Mesendoderm (in vitro differentiated cells): Measurements from ENCODE around the gene WDR91.

Experiments
- DNase-seq: peaks from one replicate; pipeline ENCODE4 v3.0.0; 2013
- H2AK5ac ChIP-seq: 2 replicates; pipeline ENCODE4 v1.6.1; 2013; ENCODE audit warnings: low read length, inconsistent platforms
- H2BK120ac ChIP-seq: 2 replicates; pipeline ENCODE4 v1.6.1; 2013; ENCODE audit warnings: low read depth, mild to moderate bottlenecking, low read length, moderate library complexity, mixed read lengths
- H2BK15ac ChIP-seq: replicated peaks from 2 replicates; pipeline ENCODE4 v1.6.1; 2013; ENCODE audit warnings: low read depth, mild to moderate bottlenecking, moderate library complexity
- H2BK5ac ChIP-seq: 2 replicates; pipeline ENCODE4 v1.6.1; 2013; ENCODE audit warnings: low read length, inconsistent platforms
- H3K18ac ChIP-seq: 2 replicates; pipeline ENCODE4 v1.6.1; 2013; ENCODE audit warnings: mild to moderate bottlenecking, low read length, mixed read lengths
- H3K23ac ChIP-seq: one replicate; pipeline ENCODE4 v1.6.1; 2013; ENCODE audit warnings: low read length
- H3K27ac ChIP-seq: 2 replicates; pipeline ENCODE4 v1.5.1; 2013; ENCODE audit warnings: low read depth, mild to moderate bottlenecking, inconsistent platforms, low read length, moderate library complexity
- H3K27me3 ChIP-seq: 2 replicates; pipeline ENCODE4 v1.6.1; 2013; ENCODE audit warnings: low read length, control low read depth, mild to moderate bottlenecking, inconsistent platforms; ENCODE audit not compliant: insufficient read depth, poor library complexity
- H3K36me3 ChIP-seq: 2 replicates; pipeline ENCODE4 v1.6.1; 2013; ENCODE audit warnings: low read length, inconsistent platforms; ENCODE audit not compliant: control insufficient read depth, insufficient read depth
- H3K4ac ChIP-seq: one replicate; pipeline ENCODE4 v1.6.1; 2013; ENCODE audit warnings: low read depth, mild to moderate bottlenecking, low read length, moderate library complexity
- H3K4me1 ChIP-seq: 2 replicates; pipeline ENCODE4 v1.6.1; 2013; ENCODE audit warnings: low read depth, low read length, inconsistent platforms; ENCODE audit not compliant: control insufficient read depth
- H3K4me2 ChIP-seq: 2 replicates; pipeline ENCODE4 v1.6.1; 2013; ENCODE audit warnings: low read length
- H3K4me3 ChIP-seq: 2 replicates; pipeline ENCODE4 v1.5.1; 2013; ENCODE audit warnings: mild to moderate bottlenecking, low read length
- H3K56ac ChIP-seq: one replicate; pipeline ENCODE4 v1.6.1; 2013; ENCODE audit warnings: low read length
- H3K79me1 ChIP-seq: 2 replicates; pipeline ENCODE4 v1.6.1; 2013; ENCODE audit warnings: low read length, inconsistent platforms
- H3K79me2 ChIP-seq: 2 replicates; pipeline ENCODE4 v1.6.1; 2013; ENCODE audit warnings: mild to moderate bottlenecking, low read length; ENCODE audit not compliant: control insufficient read depth, insufficient read depth
- H3K9ac ChIP-seq: 2 replicates; pipeline ENCODE4 v1.6.1; 2013; ENCODE audit warnings: low read length, inconsistent platforms
- H4K5ac ChIP-seq: one replicate; pipeline ENCODE4 v1.6.1; 2013; ENCODE audit warnings: low read length
- H4K8ac ChIP-seq: one replicate; pipeline ENCODE4 v1.6.1; 2013; ENCODE audit warnings: low read depth, mild to moderate bottlenecking, control low read depth, low read length, moderate library complexity
- WGBS: extraction: QIAGEN DNeasy Blood & Tissue Kit; methylation state at CpG from one replicate; pipeline ENCODE4 v1.1.7; 2013; ENCODE audit warnings: low lambda C conversion rate, missing lambda C conversion rate; ENCODE audit not compliant: insufficient coverage; ENCODE audit errors: extremely low coverage; 5-methylcytosine and 5-hydroxymethylcytosine counted together

The WDR91 gene

GRCh38 chr7:135189221-135189662 lies 22.1 kb downstream of the WDR91 start:
- no peak overlapping the region for H3K23ac ChIP-seq
- H3K4me3 ChIP-seq = no peak overlapping the region
- no peak overlapping the region for H3K27ac ChIP-seq
- no peaks in the 10 kb centered on the region for H3K27me3 ChIP-seq
- H4K8ac ChIP-seq = no peak overlapping the region
- no CpG with 5 or more reads among the region's 6 CpGs for WGBS
- H2BK15ac ChIP-seq = no peak overlapping the region
- no peaks in the 10 kb centered on the region for H3K36me3 ChIP-seq
- DNase-seq = no peak
- H3K56ac ChIP-seq = no peak overlapping the region
- H3K79me1 ChIP-seq = no peaks in the 10 kb centered on the region
- H3K4me1 ChIP-seq = no peaks in the 10 kb centered on the region
- no peak overlapping the region for H3K4me2 ChIP-seq
- no peak overlapping the region for H2BK5ac ChIP-seq
- no peak overlapping the region for H3K4ac ChIP-seq
- no peak overlapping the region for H3K18ac ChIP-seq
- H4K5ac ChIP-seq = no peak overlapping the region
- no peak overlapping the region for H2BK120ac ChIP-seq
- no peaks in the 10 kb centered on the region for H3K79me2 ChIP-seq
- no peak overlapping the region for H2AK5ac ChIP-seq
- H3K9ac ChIP-seq = no peak overlapping the region

GRCh38 chr7:135188298-135188984 lies 22.9 kb downstream of the WDR91 start:
- H3K27me3 ChIP-seq = no peaks in the 10 kb centered on the region
- no CpG with 5 or more reads among the region's 12 CpGs for WGBS
- H3K4me3 ChIP-seq = no peak overlapping the region
- no peak overlapping the region for H4K8ac ChIP-seq
- H3K36me3 ChIP-seq = no peaks in the 10 kb centered on the region
- no peak overlapping the region for H2BK15ac ChIP-seq
- H3K9ac ChIP-seq = no peak overlapping the region
- no peak overlapping the region for H4K5ac ChIP-seq
- H2BK120ac ChIP-seq = no peak overlapping the region
- no peak overlapping the region for H3K56ac ChIP-seq
- H3K79me1 ChIP-seq = no peaks in the 10 kb centered on the region
- no peak overlapping the region for H3K27ac ChIP-seq
- H3K4me1 ChIP-seq = no peaks in the 10 kb centered on the region
- no peak overlapping the region for H2AK5ac ChIP-seq
- H3K4me2 ChIP-seq = no peak overlapping the region
- no peak overlapping the region for H3K18ac ChIP-seq
- no peaks in the 10 kb centered on the region for H3K79me2 ChIP-seq
- no peak overlapping the region for H3K23ac ChIP-seq
- H2BK5ac ChIP-seq = no peak overlapping the region
- H3K4ac ChIP-seq = no peak overlapping the region
- DNase-seq = no peak

- Histone ChIP-seq H3K9ac (no peak overlapping the region), H2BK120ac (no peak overlapping the region), H3K36me3 (no peaks in the 10 kb centered on the region), H3K27ac (no peak overlapping the region), H3K23ac (no peak overlapping the region), H2AK5ac (no peak overlapping the region), H3K27me3 (no peaks in the 10 kb centered on the region), H3K79me2 (no peaks in the 10 kb centered on the region), H3K4me1 (no peaks in the 10 kb centered on the region), H4K8ac (no peak overlapping the region), H4K5ac (no peak overlapping the region), H3K56ac (no peak overlapping the region), H2BK5ac (no peak overlapping the region), H3K79me1 (no peaks in the 10 kb centered on the region), H3K4ac (no peak overlapping the region), H3K4me2 (no peak overlapping the region), H3K4me3 (no peak overlapping the region), H2BK15ac (no peak overlapping the region), H3K18ac (no peak overlapping the region)
- no CpG with 5 or more reads among the region's 12 CpGs for WGBS
- no peak for DNase-seq
These were observed 24.5 kb downstream of the WDR91 start for GRCh38 chr7:135186841-135187253.

GRCh38 chr7:135186261-135186540 lies 25.1 kb downstream of the WDR91 start:
- no peak overlapping the region for H4K5ac ChIP-seq
- H3K18ac ChIP-seq = no peak overlapping the region
- no peak overlapping the region for H2BK120ac ChIP-seq
- H3K9ac ChIP-seq = no peak overlapping the region
- H3K4me3 ChIP-seq = no peak overlapping the region
- DNase-seq = no peak
- H2BK15ac ChIP-seq = no peak overlapping the region
- H3K36me3 ChIP-seq = no peaks in the 10 kb centered on the region
- H3K4me1 ChIP-seq = no peaks in the 10 kb centered on the region
- no peak overlapping the region for H4K8ac ChIP-seq
- H3K23ac ChIP-seq = no peak overlapping the region
- H3K4ac ChIP-seq = no peak overlapping the region
- no peak overlapping the region for H3K27ac ChIP-seq
- WGBS = no CpG with 5 or more reads among the region's 3 CpGs
- no peaks in the 10 kb centered on the region for H3K79me2 ChIP-seq
- no peak overlapping the region for H3K4me2 ChIP-seq
- no peak overlapping the region for H2AK5ac ChIP-seq
- H3K79me1 ChIP-seq = no peaks in the 10 kb centered on the region
- no peaks in the 10 kb centered on the region for H3K27me3 ChIP-seq
- H3K56ac ChIP-seq = no peak overlapping the region
- H2BK5ac ChIP-seq = no peak overlapping the region

GRCh38 chr7:135185471-135186260 lies 25.7 kb downstream of the WDR91 start:
- Histone ChIP-seq H3K18ac (no peak overlapping the region), H3K79me2 (no peaks in the 10 kb centered on the region), H2BK5ac (no peak overlapping the region), H4K8ac (no peak overlapping the region), H3K27ac (no peak overlapping the region), H3K4me1 (no peaks in the 10 kb centered on the region), H3K4me3 (no peak overlapping the region), H3K27me3 (no peaks in the 10 kb centered on the region), H3K23ac (no peak overlapping the region), H3K9ac (no peak overlapping the region), H3K36me3 (no peaks in the 10 kb centered on the region), H3K79me1 (no peaks in the 10 kb centered on the region), H3K4me2 (no peak overlapping the region), H2AK5ac (no peak overlapping the region), H3K4ac (no peak overlapping the region), H2BK120ac (no peak overlapping the region), H3K56ac (no peak overlapping the region), H2BK15ac (no peak overlapping the region), H4K5ac (no peak overlapping the region)
- no CpG with 5 or more reads among the region's 7 CpGs for WGBS
- DNase-seq = no peak
